HG03565 (cell line): ENCODE data around the gene PRMT5.
"Not testable (repeated sequence)": the region's sequence is repeated elsewhere in the genome, so short reads cannot be mapped to it uniquely, and the experiment has no call there.

Experiments used
- ATAC-seq: cut with Tn5 transposase; IDR thresholded peaks from one replicate; pipeline ENCODE4 v1.9.1; 2021; ENCODE audit warnings: mild to moderate bottlenecking, moderate library complexity; ENCODE audit not compliant: unreplicated experiment

PRMT5 gene

GRCh38 chr14:22935156-22935555, 6.0 kb upstream of the PRMT5 start:
- ATAC-seq = no peak

- no peak for ATAC-seq
These were observed 3.0 kb upstream of the PRMT5 start for GRCh38 chr14:22932146-22932545.

GRCh38 chr14:22929961-22930364, 787 bp upstream of the PRMT5 start:
- ATAC-seq = no peak

GRCh38 chr14:22928237-22929103, 706 bp downstream of the PRMT5 start:
- ATAC-seq = no peak

GRCh38 chr14:22926316-22926715, 2.9 kb downstream of the PRMT5 start:
- ATAC-seq = no peak

- ATAC-seq = no peak
These were observed 3.7 kb downstream of the PRMT5 start for GRCh38 chr14:22925513-22925912.

GRCh38 chr14:22923746-22924145, 5.4 kb downstream of the PRMT5 start:
- no peak for ATAC-seq

- no peak for ATAC-seq
These were observed 6.9 kb downstream of the PRMT5 start for GRCh38 chr14:22922294-22922693.

- ATAC-seq = no peak
These were observed 8.5 kb downstream of the PRMT5 start for GRCh38 chr14:22920697-22921096.

GRCh38 chr14:22919601-22919921, 9.6 kb downstream of the PRMT5 start:
- ATAC-seq = no peak

GRCh38 chr14:22918804-22919600, 10.2 kb downstream of the PRMT5 start, which contains the start of gene RBM23:
Gene RBM23, minus strand, starts transcription at chr14:22919149.
- peak; percentile 88 for ATAC-seq

- no peak for ATAC-seq
These were observed 13.2 kb downstream of the PRMT5 start for GRCh38 chr14:22915886-22916521.

- ATAC-seq = not testable (repeated sequence)
These were observed 14.3 kb downstream of the PRMT5 start for GRCh38 chr14:22914836-22915235.

GRCh38 chr14:22910916-22911315, 18.3 kb downstream of the PRMT5 start:
- ATAC-seq = no peak

- no peak for ATAC-seq
These were observed 20.6 kb downstream of the PRMT5 start for GRCh38 chr14:22908601-22909000.

GRCh38 chr14:22907429-22907828, 21.7 kb downstream of the PRMT5 start:
- no peak for ATAC-seq

- no peak for ATAC-seq
These were observed 23.1 kb downstream of the PRMT5 start for GRCh38 chr14:22906073-22906472.

GRCh38 chr14:22905627-22906026, 23.5 kb downstream of the PRMT5 start:
- ATAC-seq = no peak

- ATAC-seq = no peak
These were observed 25.5 kb downstream of the PRMT5 start for GRCh38 chr14:22903742-22904087.

GRCh38 chr14:22901799-22902198, 27.4 kb downstream of the PRMT5 start:
- ATAC-seq = no peak

- no peak for ATAC-seq
These were observed 28.9 kb downstream of the PRMT5 start for GRCh38 chr14:22900081-22900799.
